ENCODE results near the gene PCNX2. TPM values are rescaled to one million over a fixed set of nuclear protein-coding genes. Genes with fewer than 3 reads are reported as not detected.
A peak's percentile ranks its signal among the peaks of the same experiment; 100 is the strongest.
"Not testable (repeated sequence)": the region's sequence is repeated elsewhere in the genome, so short reads cannot be mapped to it uniquely, and the experiment has no call there.

Gene PCNX2
- total and polyA plus RNA-seq, 4 donors, result 2.0 to 15.1 (median 6.4) TPM

DNA sequence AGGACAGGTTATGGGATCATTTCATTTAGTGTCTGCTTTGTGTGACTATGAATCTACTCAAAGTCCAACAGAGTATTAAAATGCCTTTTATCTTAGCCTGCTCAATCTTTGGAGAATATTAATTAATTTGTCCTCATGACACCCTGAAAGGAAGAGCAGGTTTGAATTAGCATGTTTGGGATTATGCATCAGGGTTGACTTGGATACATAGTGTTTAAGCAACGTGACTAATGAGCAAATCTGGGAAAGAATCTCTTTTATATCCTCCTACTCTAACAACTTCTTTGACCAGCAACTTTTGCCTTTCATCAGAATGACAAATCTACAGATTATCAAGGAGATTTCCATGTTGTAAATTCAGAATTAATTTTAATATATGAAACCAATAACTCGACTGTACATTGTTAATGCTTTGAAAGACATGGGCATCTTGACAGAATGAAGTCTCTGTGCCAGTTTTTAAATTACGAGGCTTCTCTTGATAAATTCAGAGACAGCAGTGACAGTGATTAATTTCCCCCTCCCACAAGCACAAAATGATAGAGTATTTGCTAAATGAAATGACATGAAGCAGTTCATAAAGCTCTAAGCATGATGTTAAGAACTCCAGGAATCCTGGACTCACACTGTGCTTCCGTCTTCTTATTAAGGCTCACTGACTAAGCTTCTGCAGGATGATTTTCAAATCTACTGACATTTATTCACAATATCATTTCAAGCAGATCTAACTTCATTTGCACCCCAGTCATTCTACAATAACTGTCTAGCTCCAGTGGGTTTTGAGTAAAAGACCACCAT lies 156.5 kb downstream of the PCNX2 start:
- no peak for ATAC-seq (ENCODE audit: insufficient read depth, low FRiP score)
- Histone ChIP-seq H3K27ac (ENCODE audit: low read depth in 1 of 2, low read length in 1 of 2) (no peak overlapping the region), H3K9me3 (ENCODE audit: control insufficient read depth in 4 of 4, insufficient read depth in 3 of 4, low read length in 3 of 4) (peaks cover 0 to 2% (median 0%) of the 10 kb centered on the region in 4 donors), H3K9ac (ENCODE audit: insufficient read depth in 1 of 2, low read length in 2 of 2) (no peak overlapping the region), H3K4me3 (no peak overlapping the region), H3K4me1 (ENCODE audit: control insufficient read depth in 5 of 5, insufficient read depth in 5 of 5, low read length in 5 of 5) (no peaks in the 10 kb centered on the region), H3K27me3 (ENCODE audit: control insufficient read depth in 3 of 3, insufficient read depth in 3 of 3, low read length in 2 of 3) (no peaks in the 10 kb centered on the region), H3K36me3 (ENCODE audit: control insufficient read depth in 4 of 4, insufficient read depth in 4 of 4, low read length in 4 of 4) (no peaks in the 10 kb centered on the region)
- DNase-seq, result no peak
- TF ChIP-seq, protein P1, sequence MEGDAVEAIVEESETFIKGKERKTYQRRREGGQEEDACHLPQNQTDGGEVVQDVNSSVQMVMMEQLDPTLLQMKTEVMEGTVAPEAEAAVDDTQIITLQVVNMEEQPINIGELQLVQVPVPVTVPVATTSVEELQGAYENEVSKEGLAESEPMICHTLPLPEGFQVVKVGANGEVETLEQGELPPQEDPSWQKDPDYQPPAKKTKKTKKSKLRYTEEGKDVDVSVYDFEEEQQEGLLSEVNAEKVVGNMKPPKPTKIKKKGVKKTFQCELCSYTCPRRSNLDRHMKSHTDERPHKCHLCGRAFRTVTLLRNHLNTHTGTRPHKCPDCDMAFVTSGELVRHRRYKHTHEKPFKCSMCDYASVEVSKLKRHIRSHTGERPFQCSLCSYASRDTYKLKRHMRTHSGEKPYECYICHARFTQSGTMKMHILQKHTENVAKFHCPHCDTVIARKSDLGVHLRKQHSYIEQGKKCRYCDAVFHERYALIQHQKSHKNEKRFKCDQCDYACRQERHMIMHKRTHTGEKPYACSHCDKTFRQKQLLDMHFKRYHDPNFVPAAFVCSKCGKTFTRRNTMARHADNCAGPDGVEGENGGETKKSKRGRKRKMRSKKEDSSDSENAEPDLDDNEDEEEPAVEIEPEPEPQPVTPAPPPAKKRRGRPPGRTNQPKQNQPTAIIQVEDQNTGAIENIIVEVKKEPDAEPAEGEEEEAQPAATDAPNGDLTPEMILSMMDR (IDR thresholded peaks at IDR 0.05; ENCODE audit: control extremely low read depth, extremely low read depth), result no peak
- WGBS, 2 donors, result 85 to 94% methylated on average over 4 of the region's 4 CpGs

DNA sequence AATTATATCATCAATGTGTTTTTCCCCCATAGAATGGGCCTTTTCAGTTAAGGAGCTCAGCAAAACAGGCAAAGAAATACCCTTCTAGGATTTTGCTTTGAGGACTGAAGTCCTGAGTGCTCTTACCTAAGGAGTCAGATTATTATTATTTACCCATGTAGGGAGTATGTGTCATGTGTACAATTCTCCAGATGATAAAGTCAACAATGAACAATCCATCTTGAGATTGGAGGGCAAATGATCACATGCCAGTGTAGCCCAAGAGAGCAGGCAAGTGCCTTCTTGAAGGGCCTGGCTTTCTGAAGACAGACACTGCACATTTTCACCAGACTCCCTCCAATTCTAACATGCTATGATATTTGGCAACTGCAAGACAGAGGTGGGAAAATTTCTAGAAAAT lies 159.7 kb downstream of the PCNX2 start:
- Histone ChIP-seq H3K27me3 (ENCODE audit: control insufficient read depth in 3 of 3, insufficient read depth in 3 of 3, low read length in 2 of 3) (no peaks in the 10 kb centered on the region), H3K4me3 (no peak overlapping the region), H3K36me3 (ENCODE audit: control insufficient read depth in 4 of 4, insufficient read depth in 4 of 4, low read length in 4 of 4) (no peaks in the 10 kb centered on the region), H3K27ac (ENCODE audit: low read depth in 1 of 2, low read length in 1 of 2) (no peak overlapping the region), H3K9me3 (ENCODE audit: control insufficient read depth in 4 of 4, insufficient read depth in 3 of 4, low read length in 3 of 4) (peaks cover 0 to 2% (median 0%) of the 10 kb centered on the region in 4 donors), H3K9ac (ENCODE audit: insufficient read depth in 1 of 2, low read length in 2 of 2) (no peak overlapping the region), H3K4me1 (ENCODE audit: control insufficient read depth in 5 of 5, insufficient read depth in 5 of 5, low read length in 5 of 5) (no peaks in the 10 kb centered on the region)
- ATAC-seq (ENCODE audit: insufficient read depth, low FRiP score), result peak; percentile 11
- no peak for DNase-seq
- TF ChIP-seq, protein P1 (IDR thresholded peaks at IDR 0.05; ENCODE audit: control extremely low read depth, extremely low read depth), result no peak

DNA sequence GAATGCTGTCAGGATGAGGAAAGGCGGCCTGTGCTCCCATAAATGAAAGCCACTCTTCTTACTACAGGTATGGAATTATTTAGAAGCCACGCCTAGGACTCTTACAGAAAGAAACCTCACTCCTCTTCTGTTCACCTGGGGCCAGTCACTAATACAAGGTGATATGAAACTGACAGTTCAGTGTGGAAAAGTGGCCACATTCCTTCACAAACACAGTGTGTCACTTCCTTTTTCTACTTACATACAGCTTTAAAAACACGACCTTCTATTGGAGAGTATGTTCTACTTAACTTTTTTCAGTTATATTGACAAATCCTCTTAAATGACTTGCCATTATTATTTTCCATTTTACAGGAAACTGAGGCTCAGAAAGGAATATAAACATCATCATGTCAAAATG lies 163.1 kb downstream of the PCNX2 start:
- H3K9me3 ChIP-seq (ENCODE audit: control insufficient read depth in 4 of 4, insufficient read depth in 3 of 4, low read length in 3 of 4), result peaks cover 0 to 2% (median 0%) of the 10 kb centered on the region in 4 donors
- H3K4me3 ChIP-seq, result no peak overlapping the region
- H3K4me1 ChIP-seq (ENCODE audit: control insufficient read depth in 5 of 5, insufficient read depth in 5 of 5, low read length in 5 of 5), result no peaks in the 10 kb centered on the region
- H3K36me3 ChIP-seq (ENCODE audit: control insufficient read depth in 4 of 4, insufficient read depth in 4 of 4, low read length in 4 of 4), result no peaks in the 10 kb centered on the region
- TF ChIP-seq, protein P1 (IDR thresholded peaks at IDR 0.05; ENCODE audit: control extremely low read depth, extremely low read depth), result no peak
- DNase-seq (no peak), ATAC-seq (ENCODE audit: insufficient read depth, low FRiP score) (no peak)
- WGBS, 2 donors, result 73 to 75% methylated on average over 3 of the region's 3 CpGs
- H3K27me3 ChIP-seq (ENCODE audit: control insufficient read depth in 3 of 3, insufficient read depth in 3 of 3, low read length in 2 of 3), result no peaks in the 10 kb centered on the region
- no peak overlapping the region for H3K27ac ChIP-seq (ENCODE audit: low read depth in 1 of 2, low read length in 1 of 2)
- no peak overlapping the region for H3K9ac ChIP-seq (ENCODE audit: insufficient read depth in 1 of 2, low read length in 2 of 2)

DNA sequence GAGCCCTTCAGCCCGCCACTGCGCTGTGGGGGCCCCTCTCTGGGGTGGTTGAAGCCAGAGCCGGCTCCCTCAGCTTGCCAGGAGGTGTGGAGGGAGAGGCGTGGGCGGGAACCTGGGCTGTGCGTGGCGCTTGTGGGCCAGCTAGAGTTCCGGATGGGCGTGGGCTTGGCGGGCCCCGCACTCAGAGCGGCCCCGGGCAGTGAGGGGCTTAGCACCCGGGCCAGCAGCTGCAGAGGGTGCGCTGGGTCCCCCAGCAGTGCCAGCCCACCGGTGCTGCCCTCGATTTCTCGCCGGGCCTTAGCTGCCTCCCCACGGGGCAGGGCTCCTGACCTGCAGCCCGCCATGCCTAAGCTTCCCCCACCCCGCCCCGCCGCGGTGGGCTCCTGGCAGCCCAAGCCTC lies 166.5 kb downstream of the PCNX2 start:
- not testable (repeated sequence) for DNase-seq
- 94 to 97% methylated on average over 25 of the region's 25 CpGs for WGBS, 2 donors

More for the DNA sequence above, 166.5 kb downstream of the PCNX2 start:
- not testable (repeated sequence) for H3K9me3 ChIP-seq (ENCODE audit: control insufficient read depth in 4 of 4, insufficient read depth in 3 of 4, low read length in 3 of 4); H3K27ac ChIP-seq (ENCODE audit: low read depth in 1 of 2, low read length in 1 of 2); H3K4me1 ChIP-seq (ENCODE audit: control insufficient read depth in 5 of 5, insufficient read depth in 5 of 5, low read length in 5 of 5); H3K4me3 ChIP-seq; H3K36me3 ChIP-seq (ENCODE audit: control insufficient read depth in 4 of 4, insufficient read depth in 4 of 4, low read length in 4 of 4); H3K9ac ChIP-seq (ENCODE audit: insufficient read depth in 1 of 2, low read length in 2 of 2); ATAC-seq (ENCODE audit: insufficient read depth, low FRiP score); H3K27me3 ChIP-seq (ENCODE audit: control insufficient read depth in 3 of 3, insufficient read depth in 3 of 3, low read length in 2 of 3)
